SW480 (cell line): ENCODE measurements around the gene TMEM205.

ENCODE experiments used
- DNase-seq: peaks from one replicate; pipeline ENCODE4 v3.0.0-alpha.2; 2016; ENCODE audit warnings: low spot score

Gene TMEM205

DNA sequence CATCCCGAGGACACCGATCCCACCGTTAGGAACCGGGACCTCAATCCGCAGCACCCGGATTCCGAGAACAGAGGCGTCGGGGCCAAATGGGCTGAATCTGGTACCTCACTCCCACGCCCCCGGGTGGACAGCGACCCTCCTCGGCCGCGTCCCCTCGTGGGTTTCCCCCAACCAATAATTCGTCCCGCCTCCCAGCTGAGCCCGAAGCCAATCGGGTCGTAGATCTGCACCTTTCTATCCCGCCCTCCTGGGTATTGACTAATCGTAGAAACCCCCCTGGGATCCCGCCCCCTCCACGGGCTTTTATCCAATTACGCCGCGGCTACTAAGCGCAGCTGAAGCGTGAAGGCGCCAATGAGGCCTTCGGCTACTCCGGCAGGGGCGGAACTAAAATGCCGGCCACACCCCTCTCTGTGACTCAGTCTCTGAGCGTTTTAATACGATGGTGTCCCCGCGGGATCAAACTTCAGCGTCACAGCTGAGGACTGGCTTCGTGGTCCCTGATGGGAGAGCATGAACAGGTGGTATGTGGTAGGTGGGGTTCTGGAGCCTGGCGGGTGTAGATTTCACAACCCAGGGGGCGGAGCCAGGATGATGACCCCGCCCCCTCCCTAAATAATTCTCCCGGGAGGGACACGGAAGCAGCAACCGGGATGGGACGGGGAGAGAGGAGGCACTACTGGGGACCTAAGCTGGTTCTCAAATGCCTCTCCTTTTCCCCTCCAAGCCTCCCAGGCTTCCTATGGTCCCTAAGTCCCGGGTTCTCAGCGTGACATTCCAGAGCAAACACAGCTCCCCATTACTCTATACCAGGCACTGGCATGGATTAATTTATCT lies at the start of gene TMEM205, which contains the start of gene CCDC159:
TSS of gene TMEM205 (minus strand) at position 165 of the 837 bp plus-strand sequence. CDS start 649 bp downstream, outside the sequence.
TSS of gene CCDC159 (plus strand) at position 416 of the 837 bp plus-strand sequence. CDS start at position 504, 88 bp downstream.
- DNase-seq = peak; percentile 99

DNA sequence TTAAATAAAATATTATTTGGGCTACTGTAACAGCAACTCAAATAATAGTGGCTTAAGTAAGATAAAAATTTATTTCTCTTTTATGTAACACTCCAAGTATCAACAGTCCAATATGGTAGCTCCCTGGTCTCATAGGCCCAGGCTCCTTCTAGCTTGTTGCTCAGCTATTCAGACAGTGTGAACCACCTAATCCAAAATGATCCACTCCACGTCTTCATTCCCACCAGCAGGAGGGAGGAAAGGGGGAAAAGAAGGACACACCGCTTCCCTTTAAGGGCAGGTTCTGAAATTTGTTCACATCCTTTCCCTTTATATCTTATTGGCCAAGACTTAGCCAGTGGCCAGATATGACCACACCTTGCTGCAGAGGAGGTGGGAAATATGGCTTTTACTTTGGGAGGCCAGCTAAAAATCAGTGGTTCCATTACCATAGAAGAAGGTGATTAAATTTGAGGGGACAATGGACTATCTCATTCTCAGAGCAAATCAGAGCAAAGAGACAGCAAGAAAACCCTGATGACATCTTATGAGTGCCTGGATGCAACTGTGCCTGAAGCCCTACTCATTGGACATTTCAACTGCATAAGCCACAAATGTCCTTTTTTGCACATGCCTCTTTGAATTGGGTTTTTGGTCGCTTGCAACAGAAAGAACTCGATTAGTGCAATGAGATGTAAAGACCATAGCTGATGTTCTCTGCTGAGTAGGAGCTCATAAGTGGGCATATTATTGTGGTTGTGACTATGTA lies 45.0 kb upstream of the TMEM205 start:
- DNase-seq = no peak

DNA sequence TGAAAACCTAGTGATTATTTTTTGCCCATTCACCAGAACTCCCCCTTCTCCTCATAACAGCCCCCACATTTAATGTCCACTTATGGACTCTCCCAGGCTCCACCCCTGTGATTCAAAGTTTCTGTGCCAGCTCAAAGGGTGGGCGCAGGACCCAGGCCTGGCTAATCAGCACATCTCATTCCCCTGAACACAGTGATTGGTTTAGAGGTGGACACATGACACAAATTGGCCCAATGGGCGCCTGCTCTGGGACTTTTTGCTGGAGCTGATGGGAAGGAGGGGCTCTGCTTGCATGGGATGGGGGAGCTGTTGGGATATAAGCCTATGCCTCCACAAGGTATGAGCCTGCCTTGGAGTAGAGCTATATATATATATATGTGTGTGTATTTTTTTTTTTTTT lies 44.3 kb upstream of the TMEM205 start:
- DNase-seq = no peak

DNA sequence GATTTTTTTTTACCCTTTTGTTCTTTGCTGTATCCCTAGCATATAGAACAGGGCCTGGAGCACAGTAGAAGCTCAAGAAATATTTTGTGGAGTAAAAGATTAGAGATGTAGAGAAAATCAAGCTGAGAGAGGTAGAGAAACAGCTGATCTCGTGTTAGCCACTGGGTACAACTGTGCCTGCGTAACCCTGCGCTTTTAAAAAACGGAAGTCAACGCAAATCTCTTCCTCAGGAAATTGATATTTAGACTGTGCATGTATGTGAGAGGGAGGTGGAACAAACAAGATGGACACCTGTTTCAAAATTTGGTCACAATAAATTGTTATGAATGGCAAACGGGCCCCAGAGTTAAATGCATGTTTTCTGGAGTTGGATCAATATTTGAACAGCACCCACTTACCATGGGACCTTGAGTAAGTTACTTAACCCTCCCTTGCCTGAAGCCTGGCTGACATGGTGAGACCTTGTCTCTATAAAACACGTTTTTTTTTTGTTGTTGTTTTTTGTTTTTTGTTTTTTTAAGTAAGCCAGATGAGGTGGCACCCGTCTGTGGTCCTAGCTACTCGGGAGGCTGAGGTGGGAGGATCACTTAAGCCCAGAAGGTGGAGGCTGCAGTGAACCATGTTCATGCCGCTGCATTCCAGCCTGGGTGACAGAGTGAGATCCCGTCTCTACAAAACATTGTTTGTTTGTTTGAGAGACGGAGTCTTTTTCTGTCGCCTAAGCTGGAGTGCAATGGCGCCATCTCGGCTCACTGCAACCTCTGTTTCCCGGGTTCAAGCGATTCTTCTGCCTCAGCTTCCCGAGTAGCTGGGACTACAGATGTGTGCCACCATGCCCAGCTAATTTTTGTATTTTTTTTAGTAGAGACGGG lies 41.3 kb upstream of the TMEM205 start:
- no peak for DNase-seq

DNA sequence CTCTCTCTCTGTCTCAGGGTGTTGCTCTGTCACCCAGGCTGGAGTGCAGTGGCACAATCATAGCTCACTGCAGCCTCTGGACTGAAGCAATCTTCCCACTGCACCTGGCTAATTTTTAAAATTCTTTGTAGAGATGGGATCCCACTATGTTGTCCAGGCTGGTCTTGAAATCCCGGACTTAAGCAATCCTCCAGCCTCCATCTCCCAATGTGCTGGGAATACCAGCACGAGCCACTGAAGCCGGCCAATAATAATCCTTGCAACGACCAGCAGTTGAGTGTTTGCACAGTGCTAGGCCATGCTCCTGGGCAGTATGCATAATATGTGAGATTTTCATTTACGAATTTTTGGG lies 38.7 kb upstream of the TMEM205 start:
- no peak for DNase-seq

DNA sequence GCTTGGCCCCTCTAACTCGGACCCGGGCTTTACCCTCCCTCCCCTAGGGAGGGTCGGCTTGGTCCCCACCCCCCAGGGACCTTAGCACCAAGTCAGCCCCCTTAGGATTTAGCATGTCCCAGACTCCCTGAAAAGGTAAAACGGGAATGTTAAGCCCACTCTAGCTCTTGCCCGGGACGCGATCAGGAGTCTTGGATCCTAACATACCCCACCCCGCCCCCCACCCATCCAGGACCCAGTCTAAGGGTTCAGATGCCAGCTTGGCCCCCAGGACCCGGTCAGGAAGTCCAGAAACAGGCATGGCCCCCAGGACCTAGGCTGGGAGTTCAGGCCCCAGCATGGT lies 37.6 kb upstream of the TMEM205 start:
- no peak for DNase-seq

DNA sequence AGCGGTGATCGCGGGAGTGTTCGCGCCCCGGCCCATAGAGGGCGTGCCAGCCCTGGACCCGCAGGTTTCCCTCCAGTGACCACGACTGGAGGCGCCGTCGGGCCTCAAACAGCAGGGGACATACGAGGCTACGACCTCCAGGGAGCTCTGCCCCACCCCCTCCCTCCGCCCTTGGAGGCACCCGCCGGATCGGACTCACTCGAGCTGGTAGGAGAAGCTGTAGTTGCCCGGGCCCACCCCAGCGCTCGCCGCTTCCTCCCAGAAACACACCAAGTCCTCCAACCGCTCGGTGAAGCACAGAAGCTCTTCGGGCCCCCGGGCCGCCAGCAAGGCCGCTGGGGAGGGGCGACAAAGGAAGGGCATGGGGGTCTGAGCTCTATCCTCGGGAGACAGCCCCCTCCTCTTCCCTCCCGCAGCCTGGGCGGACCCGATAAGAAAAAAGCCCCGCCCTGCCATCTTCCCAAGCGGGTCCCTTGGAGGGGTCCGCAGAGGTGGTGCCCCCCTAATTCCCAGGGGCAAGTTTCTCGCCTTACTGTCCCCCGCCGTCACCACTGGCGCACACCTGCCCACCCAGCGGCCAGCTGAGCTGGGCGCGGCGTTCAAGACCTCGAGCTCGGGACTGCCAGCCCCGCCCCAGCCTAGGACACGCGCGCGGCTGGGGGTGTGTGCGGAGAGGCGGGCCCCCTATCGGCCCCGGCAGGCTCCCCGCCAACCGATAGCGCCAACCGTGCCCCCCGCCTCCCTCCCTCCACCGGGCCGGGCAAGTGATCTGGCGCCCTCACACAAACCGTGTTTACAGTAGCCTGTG lies 37.0 kb upstream of the TMEM205 start:
- peak; percentile 63 for DNase-seq

DNA sequence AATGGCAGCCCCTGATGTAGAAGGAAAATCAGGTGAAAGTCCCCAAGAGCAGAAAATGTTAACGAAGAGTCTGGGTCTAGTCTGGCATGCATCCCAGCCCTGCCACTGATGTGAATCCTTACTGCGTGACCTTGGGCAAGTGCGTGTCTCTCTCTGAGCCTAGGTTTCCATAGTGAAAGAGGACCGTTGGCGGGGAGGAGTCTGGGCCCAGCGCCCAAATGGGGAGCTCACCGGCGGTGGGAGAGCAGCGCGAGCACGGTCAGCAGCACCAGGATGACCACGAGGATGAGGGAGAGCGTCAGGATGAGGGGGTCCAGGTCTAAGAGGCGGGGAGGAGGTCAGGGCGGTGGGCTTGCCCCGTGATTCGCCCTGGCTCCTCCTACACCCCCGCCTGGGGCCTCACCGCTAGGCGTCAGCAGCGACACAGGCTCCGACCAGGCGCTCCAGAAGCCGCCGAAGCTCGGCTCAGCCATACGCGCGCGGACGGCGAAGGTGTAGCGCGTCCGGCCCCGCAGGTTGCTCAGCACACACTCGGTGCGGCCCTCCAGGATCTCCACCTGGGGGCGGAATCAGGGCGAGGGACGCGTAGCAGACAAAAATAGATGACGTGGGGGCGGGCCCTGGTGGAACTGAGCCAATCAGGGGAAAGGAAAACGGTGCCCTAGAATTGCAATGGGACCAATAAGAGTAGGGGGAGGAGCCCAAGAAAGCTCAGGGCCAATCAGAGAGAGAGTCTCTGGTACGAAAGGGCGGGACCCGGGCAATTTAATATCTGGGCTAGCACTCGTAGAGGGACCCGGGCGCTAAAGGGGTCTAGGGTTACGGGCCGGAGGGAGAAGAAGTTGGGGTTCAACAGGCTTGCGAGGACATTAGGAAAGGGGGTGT lies 34.8 kb upstream of the TMEM205 start:
- peak; percentile 100 for DNase-seq

DNA sequence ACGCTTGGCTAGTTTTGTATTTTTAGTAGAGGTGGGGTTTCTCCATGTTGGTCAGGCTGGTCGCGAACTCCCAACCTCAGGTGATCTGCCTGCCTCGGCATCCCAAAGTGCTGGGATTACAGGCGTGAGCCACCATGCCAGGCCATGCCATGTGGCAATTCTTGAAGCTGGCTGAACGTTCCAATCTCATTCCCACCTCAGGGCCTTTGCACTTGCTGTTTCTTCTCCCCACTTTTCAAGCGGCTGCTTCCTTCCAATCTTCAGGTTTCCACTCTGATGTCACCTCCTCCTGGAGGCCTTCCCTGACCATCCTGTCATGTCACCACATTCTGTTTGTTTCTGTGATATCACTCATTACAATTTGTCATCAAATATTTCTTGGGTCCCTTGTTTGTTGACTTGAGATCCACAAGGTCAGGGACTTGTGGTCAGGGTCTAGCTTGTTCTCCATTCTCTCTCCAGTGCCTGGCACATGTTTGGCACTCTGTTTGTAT lies 33.8 kb upstream of the TMEM205 start:
- DNase-seq = no peak

DNA sequence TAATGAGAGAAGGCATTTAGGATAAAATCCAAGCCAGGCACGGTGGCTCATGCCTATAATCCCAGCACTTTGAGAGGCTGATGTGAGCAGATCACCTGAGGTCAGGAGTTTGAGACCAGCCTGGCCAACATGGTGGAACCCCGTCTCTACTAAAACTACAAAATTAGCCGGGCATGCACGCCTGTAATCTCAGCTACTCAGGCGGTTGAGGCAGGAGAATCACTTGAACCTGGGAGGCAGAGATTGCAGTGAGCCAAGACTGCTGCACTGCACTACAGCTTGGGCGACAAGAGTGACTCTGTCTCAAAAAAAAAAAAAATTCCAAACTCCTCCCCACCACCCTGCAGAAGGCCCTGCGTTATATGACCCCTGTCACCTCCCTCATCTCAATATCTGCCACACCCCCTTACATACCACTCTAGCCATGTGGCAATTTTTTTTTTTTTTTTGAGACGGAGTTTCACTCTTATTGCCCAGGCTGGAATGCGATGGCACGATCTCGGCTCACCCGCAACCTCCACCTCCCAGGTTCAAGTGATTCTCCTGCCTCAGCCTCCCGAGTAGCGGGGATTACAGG lies 33.3 kb upstream of the TMEM205 start:
- DNase-seq = peak; percentile 51

DNA sequence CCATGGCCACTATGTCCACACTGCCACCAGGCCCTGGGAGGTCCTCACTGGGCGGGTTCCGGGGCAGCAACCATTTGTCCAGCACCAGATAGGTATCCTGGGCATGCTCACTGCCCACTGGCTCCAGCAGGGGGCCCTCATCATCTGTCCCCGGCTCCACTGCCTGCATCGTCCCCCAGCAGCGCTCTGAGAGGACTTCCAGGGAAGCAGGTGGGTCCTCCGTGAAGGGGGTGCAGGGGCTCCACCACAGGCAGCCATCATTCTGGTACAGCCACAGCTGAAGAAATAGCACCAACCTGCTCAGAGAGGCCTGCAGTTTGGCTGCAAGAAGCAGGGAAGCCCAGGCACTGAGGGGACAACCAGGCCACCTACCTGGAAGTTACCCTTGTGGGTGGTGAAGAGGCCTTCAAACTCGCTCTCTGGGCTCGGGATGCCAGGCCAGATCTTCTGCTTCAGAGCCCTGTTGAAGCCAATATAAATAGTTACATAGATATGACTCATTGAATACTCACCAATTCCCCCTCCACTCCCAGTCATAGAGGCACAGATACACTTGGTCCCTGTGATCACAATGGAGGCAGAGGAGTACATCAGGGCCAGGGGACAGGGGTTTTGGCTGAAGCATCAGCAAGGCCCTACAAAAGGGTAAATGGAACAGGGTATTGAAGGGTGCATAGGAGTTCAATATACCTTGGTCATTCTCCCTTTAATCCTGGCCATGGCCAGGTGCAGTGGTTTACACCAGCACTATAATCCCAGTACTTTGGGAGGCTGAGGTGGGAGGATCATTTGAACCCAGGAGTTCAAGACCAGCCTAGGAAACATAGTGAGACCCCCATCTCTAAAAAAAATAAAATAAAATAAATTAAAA lies 32.5 kb upstream of the TMEM205 start:
- peak; percentile 38 for DNase-seq

DNA sequence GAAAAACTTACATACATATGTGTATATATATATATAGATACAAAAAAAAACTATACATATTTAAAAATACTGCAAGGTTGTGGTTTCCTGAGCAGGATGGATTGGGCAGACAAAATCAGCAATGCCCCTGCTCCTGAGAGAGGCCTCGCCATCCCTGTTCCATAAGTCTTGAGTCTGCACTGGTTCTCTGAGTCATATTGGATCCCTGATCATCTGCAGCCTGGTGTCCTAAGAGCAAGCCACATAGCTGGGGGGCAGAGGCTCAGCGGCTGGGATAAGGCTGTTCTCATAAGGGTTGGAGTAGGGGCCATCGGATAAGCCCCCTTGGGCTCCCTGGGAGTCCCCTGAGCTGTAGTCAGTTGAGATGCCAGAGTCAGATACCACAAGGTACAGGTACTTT lies 31.7 kb upstream of the TMEM205 start:
- DNase-seq = no peak

DNA sequence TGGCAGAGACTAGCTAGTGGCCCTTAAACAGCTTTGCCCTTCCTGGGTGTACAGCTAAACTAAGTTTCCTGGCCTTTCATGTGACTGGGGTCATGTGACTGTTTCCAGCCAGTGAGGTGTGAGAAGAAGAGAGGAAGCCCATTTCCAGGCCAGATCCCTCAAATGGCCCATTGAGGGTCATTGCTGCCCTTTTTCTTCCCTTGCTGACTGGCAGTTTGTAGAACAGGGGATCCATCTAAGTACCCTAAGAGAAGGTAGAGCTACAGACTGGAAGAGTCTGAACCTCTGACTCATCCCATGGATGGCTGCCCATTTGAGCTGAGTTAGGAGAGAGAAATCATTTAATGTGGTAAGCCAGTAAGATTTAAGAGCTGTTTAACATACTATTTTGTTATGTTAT lies 31.2 kb upstream of the TMEM205 start:
- DNase-seq = peak; percentile 44

DNA sequence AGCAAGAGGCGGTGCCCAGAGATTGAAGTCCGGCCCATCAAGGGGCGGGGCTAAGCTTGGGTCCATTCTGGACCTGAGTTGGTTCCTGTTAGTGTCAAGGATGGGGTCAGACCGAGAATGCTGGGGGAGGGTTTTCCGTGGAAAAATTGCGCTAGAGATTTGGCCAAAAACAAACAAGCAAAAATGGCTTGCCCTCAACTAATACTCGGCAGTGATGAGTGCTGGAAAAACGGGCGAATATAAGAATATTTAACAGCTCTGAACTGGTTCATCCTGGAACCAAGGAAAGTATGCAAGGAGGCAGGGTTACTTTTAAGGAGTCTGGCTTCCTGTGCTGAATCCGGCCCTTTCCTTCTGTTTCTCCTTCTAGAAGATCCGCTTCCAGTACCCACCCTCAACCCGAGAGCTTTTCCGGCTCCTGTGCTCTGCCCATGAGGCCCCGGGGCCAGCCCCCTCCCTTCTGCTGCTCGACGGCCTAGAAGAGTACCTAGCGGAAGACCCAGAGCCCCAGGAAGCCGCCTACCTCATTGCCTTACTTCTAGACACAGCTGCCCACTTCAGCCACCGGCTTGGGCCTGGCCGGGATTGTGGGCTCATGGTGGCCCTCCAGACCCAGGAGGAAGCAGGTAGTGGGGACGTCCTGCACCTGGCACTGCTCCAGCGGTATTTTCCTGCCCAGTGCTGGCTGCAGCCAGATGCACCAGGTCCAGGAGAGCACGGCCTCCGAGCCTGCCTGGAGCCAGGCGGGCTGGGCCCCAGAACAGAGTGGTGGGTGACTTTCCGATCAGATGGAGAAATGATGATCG lies 29.3 kb upstream of the TMEM205 start:
- DNase-seq = no peak

DNA sequence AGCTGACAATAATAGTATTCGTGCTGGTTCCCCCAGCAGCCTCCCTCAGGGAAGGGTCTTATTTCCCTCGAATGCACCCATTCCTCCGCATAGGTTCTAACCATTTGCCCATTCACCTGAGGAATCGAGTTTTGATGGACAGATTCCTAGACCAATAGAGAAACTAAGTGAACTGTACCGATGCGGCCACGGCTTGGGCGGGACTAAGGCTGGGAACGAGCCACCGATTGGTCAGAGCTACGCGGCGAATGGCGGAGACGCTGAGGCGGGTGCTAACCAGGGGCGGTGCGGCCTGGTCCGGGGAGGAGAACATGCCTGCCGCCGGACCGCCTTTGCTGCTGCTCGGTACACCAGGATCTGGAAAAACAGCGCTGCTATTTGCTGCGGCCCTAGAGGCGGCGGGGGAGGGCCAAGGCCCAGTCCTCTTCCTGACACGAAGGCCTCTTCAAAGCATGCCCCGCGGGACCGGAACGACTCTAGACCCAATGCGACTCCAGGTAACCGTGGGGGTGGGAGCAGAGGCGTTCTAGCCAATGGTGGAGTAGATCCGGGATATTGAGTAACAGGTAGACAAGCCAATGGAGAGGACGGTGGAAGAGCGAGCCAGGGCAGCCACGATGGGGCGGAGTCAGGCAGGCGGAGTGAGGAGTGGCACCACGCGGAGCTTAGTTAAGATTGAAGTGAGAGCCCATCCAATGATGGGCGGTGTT lies 28.5 kb upstream of the TMEM205 start, which contains the start of gene SWSAP1:
TSS of gene SWSAP1 (plus strand) at position 234 of the 710 bp plus-strand sequence. CDS start at position 249, 15 bp downstream.
- DNase-seq = peak; percentile 100

DNA sequence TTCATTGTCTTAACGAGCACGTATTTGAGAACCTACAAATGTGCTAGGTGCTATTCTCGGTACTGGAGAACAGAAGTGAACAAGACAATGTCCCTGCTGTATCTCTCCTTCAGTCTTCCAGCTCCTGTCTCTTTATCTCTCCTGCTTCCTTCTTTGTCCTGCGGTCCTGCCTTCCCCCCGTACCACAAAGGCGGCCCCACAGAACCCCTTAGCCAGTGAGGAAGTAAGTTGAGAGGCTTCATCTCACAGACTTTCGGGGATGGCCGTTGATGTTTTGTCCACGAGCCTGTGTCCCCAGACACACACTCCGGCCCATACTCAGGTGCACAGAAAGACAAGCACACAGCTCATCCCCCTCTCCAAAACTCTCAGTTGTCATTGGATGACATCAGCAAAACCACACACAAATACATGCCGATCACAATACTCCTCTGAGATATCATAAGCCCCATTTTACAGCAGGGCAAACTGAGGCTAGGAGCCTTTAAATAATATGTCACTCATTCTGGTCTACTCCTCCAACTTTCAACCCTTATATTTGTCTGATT lies 27.9 kb upstream of the TMEM205 start:
- no peak for DNase-seq
